GM18867 (cell line): ENCODE measurements around the gene PLA2G4A.

ENCODE experiments used
- ATAC-seq: cut with Tn5 transposase; IDR thresholded peaks from one replicate; pipeline ENCODE4 v1.9.1; 2021; ENCODE audit warnings: mild to moderate bottlenecking, moderate library complexity; ENCODE audit not compliant: unreplicated experiment

The PLA2G4A gene

DNA sequence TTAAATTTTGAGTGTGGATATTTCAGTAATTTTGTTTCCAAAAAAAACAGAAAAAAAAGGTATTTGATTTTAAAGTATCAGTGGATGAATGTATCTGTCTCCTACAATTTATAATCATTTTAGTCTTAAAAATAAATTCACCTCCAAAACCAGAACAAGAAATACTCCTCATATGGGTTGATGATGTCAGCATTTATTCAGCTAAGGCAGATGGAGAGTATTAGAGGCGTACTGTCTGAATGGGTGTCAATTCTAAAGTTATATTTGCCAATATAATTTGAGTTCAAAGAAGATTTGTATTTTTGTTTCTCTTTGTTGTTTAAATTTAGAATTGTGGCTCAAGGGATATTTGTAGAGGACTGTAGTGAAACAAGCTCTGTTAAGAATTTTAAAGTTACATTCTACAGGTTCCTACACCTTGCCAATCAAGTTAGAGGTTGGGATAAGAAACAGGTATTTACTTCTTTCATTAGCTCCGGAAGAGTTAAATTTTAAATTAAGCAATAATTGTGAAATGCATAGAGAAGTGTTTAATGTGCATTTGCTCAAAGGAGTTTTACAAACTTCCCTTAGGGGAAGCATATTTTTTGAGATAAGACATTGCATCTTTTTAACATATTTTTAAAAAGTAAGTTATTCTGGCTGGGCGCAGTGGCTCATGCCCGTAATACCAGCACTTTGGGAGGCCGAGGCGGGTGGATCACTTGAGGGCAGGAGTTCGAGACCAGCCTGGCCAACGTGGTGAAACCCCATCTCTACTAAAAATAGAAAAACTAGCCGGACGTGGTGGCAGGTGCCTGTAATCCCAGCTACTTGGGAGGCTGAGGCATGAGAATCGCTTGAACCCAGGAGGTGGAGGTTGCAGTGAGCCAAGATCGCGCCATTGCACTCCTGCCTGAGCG is 1.2 kb downstream of the PLA2G4A start:
- no peak for ATAC-seq

DNA sequence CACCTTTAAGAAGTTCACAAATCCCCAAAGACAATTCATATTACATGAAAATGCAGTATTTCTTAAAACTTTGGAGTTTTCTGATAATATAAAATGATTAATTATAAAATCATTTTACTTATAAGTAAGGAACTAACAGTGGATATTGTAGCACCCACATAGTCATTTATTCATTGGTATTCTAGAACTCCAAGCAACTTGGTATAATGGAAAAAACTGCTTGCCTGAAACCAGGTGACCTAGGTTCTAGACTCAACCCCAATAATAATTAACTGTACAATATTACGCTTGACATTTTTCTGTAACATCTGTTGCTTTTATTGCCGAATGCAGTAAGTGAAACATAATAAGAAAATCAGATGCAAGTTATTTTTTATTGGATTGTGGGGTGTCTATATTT is 2.4 kb downstream of the PLA2G4A start:
- no peak for ATAC-seq

DNA sequence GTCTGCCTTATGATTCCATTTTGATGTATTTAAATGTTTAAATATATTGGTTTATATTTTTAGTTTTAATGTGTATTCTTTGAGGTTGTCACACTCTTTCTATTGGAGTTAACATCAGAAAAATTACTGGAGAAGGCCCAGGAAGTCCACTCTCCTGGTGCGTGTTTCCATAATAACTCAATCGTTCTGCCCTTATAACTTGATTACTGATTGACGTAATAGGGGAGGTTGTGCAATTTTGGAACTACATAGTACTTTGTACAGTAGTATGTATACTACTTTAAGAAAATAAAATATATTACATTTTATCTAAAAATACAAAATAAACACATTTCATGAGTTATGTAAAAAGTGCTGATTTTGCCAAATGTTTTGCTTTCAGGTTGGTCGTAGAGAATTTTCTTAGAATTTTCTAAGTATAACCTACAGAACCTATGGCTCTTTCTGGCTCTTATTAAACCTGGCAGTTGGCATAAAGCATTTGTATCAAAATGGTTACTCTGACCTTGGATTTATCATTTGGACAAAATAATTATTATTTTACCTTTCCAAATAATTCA is 5.7 kb downstream of the PLA2G4A start:
- no peak for ATAC-seq

DNA sequence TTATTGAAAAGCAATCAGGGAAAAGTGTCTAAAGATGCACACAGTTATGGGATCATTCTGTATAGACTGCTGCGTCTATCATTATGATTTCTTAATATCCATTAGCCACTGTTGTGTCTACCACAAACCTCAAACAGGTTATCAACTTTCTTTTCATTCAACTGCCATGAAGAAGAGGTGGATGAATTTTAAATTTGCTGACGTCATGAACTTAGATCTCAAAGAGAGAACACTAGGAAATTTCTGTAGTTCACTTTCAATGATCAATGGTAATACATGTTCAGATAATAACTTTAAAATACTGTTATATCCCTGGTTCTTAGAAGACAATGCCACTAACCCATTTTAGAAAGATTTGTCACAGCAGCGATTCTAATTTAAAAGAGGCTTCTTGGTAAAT is 6.7 kb downstream of the PLA2G4A start:
- no peak for ATAC-seq

DNA sequence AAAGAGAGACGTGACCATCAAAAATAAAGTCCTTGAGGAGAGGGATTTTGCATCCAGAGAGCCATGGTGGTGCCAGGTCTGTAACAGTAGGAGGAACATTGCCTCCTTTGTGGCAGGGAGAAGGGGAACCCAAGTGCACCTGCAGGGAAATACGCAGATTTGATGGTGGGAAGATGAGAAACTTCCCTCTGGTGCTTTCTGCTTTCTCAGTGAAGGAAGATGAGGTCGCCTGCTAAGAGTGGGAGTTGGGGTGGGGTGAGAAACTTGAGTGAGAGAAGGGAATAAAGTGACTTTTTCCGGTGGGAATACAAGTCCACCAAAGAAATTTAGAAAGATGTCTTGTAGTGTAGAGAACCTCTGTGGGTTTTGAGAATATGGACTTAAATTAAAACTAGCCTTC is 9.1 kb downstream of the PLA2G4A start:
- no peak for ATAC-seq

DNA sequence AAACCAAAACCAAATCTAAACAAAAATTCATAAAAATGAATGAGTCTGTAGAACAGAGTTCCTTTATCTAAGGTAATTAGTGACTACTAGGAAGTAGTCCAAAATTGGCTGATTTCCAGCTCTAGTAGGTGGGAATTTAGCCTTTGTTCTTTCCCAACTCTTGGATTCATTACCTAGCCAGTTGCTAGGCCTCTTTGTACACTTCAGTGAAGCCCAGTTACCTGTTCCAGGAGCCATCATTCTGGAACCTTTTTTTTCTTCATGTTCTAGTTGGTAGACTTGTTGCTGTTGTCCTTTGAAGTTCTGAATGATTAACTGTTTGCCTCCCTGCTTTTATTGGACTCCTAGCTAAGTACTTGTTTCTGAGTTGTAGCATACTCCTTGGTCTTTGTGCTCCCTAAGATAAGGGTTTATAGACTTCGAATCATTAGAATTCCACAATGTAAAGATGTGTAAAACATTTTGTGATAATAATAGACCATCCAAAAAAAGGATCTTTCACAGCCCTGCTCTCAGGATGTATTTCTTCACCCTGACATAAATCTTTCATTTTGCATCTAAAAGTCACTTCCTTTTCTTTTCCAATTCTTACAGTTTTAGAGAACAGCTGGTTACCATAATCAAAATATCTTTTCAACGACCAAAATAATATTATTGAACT is 9.8 kb downstream of the PLA2G4A start:
- ATAC-seq = peak; percentile 3

DNA sequence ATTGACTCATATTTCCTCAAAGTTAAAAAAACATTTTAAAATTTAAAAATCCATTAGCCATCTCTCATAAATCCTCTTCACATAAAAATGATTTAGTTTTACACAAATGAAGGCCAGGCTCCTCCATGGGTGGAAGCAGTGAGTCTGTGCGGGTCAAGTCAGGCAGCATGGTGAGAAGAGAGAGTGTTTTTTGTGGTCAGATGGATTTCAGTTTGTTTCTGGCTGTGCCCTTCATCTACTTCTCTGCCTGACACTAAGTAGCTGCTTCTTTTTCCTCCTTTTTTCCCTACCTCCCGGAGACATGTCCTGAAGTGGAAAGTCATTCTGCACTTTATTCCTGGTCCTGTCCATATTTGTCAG is 10.3 kb downstream of the PLA2G4A start:
- ATAC-seq = peak; percentile 59

DNA sequence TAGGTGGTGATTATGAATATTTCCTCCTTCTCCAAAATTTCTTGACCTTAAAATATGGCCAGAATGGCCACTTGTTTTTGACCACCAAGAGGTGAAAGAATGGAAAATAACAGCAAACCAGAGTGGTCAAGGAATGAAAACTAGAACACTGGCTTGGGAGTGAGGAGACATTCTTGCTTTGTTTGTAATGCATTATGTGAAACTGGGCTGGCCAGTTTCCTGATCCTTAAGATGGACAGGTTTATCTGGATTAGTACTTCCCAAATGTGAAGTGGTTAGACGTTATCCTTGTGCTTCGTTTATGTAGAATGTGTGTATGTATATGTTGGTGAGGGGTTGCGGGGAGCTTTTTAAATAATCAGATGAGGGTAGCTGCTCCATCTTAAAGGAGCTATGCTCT is 12.8 kb downstream of the PLA2G4A start:
- ATAC-seq = no peak

DNA sequence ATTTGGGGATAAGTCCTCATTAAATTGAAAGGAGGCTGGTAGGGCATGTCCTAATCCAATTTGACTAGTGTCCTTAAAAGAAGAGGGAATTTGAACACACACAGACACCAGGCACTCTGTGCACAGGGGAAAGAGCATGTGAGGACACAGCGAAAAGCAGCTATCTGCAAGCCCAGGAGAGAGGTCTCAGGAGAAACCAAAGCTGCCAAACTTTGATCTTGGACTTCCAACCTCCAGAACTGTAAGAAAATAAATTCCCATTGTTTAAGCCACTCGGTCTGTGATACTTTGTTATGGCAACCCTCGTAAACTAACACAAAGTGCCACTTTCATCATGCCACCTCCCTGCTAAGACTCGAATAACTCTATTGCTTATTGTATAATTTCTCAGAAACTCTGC is 13.8 kb downstream of the PLA2G4A start:
- no peak for ATAC-seq

DNA sequence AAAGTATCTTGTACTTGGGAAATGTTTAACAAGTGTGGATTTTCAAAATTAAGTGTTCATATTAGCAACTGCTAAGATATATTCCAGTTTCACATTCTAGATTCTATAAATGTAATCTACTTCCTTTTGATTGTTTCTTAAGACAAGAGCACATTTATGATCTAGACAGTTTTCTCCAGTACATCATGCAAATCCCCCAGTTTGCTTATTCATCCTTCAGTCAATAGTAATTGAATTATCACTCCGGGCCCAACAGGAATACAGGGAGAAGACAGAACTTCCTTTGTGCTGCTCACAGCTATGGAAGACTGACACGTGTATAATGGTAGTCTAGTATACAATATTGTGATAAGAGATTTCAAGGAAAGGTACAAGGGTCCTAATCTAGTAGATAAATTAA is 14.5 kb downstream of the PLA2G4A start:
- no peak for ATAC-seq

DNA sequence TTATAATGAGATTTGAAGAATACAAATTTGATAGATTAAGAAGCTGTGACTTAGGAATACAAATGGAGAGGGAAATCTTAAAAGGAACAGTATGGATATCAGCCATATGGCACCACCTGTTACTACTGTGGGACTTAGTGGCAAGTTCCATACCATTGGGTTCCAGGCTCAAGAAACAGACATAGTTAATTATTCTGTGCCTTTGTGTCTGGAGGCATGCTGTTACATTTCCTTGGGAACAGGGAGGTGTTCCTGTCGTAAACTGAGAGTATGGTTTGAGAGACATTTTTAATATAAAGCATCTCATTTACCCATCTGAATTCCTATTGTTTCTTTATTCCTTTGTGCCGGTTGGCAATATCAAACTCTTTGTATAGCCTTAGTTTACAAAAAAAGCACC is 15.2 kb downstream of the PLA2G4A start:
- no peak for ATAC-seq

DNA sequence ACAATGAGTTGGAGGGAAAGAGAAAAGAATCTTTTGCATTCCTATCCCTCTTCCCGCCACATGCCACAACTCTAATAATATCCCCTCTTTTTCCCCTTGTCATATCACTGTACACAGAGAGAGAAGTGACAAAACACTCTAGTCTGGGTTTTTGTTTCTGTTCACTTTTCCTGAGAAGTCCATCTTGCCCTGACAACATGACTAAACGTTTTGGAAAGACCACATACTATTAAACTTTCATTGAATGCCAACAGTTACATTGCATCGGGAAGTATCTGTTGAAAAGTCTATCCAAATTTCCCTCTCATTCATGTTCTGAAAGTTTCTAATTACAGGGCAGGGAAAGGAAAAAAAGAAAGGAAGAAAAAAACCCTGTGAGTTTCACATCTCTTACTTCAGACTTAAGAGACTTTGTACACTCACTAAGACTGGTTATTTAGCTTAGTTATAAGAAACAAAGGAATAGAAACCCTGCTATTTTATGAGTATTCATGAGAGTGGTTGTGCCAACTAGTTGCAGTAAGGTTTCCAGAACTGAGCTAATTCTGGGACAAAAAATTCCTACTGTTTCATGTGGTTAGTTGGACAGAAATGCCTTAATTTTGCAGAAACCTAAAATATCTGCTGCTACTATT is 16.9 kb downstream of the PLA2G4A start:
- ATAC-seq = no peak

DNA sequence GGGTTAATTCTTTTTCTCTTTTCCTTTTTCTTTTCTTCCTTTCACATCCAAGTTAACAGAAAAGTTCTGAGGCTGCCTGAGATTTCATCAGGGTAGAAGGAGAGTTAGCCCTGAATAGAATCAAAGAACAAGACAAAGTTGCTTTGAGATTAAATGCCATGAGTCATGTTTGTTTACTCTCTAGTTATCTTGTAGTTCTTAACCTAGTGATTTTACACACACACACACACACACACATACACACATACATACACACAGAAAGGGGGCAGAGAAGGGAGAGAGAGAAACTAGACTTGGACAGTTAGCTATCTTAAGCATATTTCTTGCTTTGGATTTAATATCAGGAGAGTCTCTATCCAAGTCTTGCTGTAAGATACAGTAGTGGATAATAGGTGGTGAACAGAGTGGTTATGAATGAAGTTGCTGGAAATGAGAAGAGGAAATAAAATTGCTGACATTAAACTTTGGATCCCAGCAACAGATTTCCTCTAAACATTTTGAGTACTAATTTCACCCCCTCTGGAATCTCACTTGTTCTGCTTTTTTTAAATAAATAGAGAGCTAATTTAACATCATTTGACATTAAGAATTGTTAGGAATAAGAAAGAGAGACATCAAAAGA is 19.9 kb downstream of the PLA2G4A start:
- ATAC-seq = no peak

DNA sequence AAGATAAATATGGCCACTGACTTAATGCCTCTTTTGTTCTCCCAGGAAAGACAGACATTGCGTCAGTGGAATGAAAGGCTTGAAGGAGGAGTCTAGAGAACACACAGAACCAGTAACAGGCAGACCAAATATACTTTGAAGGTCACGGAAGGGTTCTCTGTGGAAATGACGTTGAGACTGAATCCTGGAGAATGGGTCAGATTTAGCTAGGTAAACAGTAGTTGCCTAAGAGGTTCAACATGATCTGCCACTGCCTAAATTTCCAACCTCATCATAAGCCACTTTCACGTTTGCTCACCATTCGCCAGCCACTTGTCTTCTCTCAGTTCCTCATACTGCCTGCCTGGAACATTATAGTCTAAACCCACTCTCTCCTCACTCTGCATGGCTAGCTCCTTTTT is 20.5 kb downstream of the PLA2G4A start:
- peak; percentile 96 for ATAC-seq

DNA sequence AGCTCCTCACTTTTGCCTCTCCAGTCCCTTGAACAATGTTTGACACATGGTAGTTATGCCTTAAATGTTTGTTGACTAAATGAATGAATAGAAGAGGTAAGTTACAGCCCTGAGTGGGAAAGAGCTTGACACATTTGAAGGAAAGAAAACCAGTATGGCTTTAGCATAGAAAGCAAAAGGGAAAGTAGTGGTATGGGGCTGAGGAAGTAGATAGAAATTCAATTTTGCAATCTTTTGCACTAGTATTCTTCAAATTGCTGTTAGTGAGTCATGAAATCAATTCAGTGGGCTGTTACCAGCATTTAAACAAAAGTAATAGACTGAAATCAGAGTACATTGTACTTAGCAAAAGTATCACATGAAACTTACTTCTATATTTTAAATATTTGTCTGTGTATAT is 21.1 kb downstream of the PLA2G4A start:
- ATAC-seq = peak; percentile 61

DNA sequence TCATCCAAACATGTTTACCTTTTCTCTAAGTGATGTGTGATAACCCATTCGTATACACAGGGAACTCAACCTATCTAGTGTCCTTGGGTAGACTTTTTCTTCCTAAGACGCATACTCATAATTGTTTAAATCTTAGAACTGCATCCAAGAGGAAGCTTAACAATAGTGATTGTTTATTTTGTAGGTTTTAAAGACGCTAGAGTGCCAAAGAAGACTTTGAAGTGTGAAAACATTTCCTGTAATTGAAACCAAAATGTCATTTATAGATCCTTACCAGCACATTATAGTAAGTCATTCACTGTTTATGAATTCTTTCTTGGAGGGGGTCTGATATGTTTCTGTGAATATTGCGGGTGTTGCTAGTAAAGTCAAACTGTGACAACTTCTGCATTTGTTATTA is 25.4 kb downstream of the PLA2G4A start:
- ATAC-seq = no peak

DNA sequence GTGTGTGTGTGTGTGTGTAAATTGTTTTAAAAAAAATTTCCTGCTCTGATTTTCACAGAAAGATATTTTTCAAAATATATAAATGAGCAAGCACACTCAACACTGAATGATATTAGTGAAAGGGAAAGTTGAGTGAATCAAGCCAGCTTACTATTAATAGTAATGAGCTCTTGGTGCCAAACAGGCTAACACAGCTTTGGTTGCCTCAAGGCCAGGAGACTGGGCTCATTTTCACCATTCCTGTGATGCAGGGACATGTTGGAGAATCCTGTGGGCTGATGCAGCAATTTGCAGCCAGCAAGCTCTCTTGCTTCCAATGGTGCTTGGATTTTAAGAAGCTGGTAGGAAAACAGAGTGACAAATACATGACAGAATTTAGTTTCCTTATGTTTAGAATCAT is 30.2 kb downstream of the PLA2G4A start:
- peak; percentile 63 for ATAC-seq

DNA sequence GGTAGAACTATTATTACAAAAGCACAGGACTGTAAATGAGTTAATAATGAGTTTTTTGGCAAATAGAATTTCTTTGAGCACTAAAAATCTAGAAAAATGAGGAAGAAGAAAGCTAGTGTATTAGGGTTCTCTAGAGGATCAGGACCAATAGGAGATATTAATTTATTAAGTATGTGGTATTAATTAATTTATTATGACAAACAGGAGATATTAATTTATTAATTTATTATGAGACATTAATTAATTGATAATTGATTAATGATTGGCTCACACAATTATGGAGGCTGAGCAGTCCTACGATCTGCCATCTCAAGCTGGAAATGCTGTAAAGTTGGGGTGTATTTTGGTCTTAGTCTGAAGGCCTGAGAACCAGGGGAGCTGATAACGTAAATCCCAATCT is 31.2 kb downstream of the PLA2G4A start:
- ATAC-seq = no peak

DNA sequence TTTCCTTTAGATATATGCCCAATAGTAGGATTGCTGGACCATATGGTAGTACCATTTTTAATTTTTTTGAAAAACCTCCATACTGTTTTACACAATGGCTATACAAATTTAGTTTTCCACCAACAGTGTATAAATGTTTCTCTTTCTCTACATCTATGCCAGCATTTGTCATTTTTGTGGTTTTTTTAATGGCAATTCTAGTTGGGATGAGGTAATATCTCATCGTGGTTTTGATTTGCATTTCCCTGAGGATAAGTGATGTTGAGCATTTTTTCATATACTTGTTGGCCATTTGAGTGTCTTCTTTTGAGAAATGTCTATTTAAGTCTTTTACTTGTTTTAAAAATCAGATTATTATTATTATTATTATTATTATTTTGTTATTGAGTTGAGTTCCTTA is 35.5 kb downstream of the PLA2G4A start:
- no peak for ATAC-seq

DNA sequence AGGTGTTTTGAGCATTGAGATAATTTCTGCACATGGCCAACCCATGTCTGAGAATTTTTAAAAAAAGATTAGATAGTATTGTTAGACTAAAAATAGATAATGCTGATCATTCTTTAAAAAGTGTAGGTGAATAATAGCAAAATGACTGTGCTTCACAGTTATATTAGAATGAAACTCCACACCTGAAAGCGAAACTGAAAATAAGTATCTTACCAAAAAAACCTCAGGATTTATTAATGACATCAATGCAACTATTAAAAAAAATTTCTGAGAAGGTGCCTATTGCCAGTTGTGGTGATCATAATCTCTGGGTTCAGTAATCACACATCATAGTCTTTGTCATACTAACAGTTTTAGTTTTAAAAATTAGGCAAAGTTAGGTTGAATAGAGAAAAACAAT is 36.5 kb downstream of the PLA2G4A start:
- peak; percentile 88 for ATAC-seq

DNA sequence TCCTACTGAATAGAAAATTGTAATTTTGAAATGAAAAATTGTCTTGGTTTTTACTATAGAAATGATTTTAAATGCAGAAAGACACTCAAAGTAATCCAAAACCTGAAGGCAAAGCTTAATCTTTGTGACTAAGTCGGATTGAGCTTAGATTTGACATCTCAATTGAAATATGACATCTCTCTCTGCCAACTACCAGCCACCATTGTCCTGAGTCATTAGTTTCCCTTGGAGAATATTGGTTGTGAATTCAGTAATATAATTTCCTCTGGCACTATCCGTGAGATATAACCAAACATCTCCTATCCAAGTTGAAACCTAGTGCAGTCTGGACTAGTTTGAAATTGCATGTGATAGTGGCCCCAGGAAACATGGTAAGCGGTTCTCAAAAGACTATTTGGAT is 37.1 kb downstream of the PLA2G4A start:
- no peak for ATAC-seq
